ENCODE measurements around the gene PRKCA. TPM values are rescaled to one million over a fixed set of nuclear protein-coding genes. Genes with fewer than 3 reads are reported as not detected.

Gene PRKCA
- total RNA-seq, 2 experiments from 2014 or later, result 63.1 to 68.9 TPM

GRCh38 chr17:66560691-66561090 lies 258.3 kb downstream of the PRKCA start:
- no peak overlapping the region for H3K4me3 Mint-ChIP-seq
- CTCF ChIA-PET, result no interaction called here
- no peaks in the 10 kb centered on the region for H3K27me3 Mint-ChIP-seq
- no peaks in the 10 kb centered on the region for H3K4me1 Mint-ChIP-seq
- H3K27ac Mint-ChIP-seq, result no peak overlapping the region
- ATAC-seq (no peak), DNase-seq (no peak)
- H3K9me3 Mint-ChIP-seq (ENCODE audit: low read depth), result no peaks in the 10 kb centered on the region
- no peaks in the 10 kb centered on the region for H3K36me3 Mint-ChIP-seq

DNA sequence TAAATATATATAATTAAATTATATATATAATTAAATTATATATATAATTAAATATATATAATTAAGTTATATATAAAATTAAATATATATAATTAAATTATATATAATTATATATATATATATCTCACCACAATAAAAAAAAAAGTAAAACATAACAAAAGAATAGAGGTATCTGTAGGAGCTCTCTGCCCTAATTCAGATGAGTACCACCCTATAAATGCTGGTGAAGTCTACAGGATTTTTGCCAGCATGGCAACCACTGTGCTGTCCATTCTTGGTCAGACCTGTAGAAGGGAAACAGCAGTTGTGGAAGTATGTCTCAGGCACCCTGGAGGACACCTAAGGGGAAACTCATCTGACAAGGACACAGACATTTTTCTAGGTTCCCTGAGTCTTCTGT lies 259.7 kb downstream of the PRKCA start:
- no peaks in the 10 kb centered on the region for H3K27me3 Mint-ChIP-seq
- ATAC-seq (no peak), DNase-seq (no peak)
- no peaks in the 10 kb centered on the region for H3K36me3 Mint-ChIP-seq
- CTCF ChIA-PET, result interaction anchor here (0.6 to 1.3 kb wide), 2 partner anchors 13 to 14 kb away, joined by 3 to 5 read pairs; no protein-coding TSS in a partner anchor
- H3K27ac Mint-ChIP-seq, result no peak overlapping the region
- no peak overlapping the region for H3K4me3 Mint-ChIP-seq
- peaks cover 3% of the 10 kb centered on the region for H3K4me1 Mint-ChIP-seq
- no peaks in the 10 kb centered on the region for H3K9me3 Mint-ChIP-seq (ENCODE audit: low read depth)

GRCh38 chr17:66564992-66565465 lies 262.6 kb downstream of the PRKCA start:
- CTCF ChIA-PET, result interaction anchor here (1.1 kb wide), 1 partner anchor 14 kb away, joined by 3 read pairs; no protein-coding TSS in a partner anchor
- no peak overlapping the region for H3K4me3 Mint-ChIP-seq
- H3K9me3 Mint-ChIP-seq (ENCODE audit: low read depth), result no peaks in the 10 kb centered on the region
- peaks cover 10% of the 10 kb centered on the region for H3K36me3 Mint-ChIP-seq
- peaks cover 7% of the 10 kb centered on the region for H3K4me1 Mint-ChIP-seq
- no peak overlapping the region for H3K27ac Mint-ChIP-seq
- no peaks in the 10 kb centered on the region for H3K27me3 Mint-ChIP-seq
- DNase-seq (peak; percentile 37), ATAC-seq (no peak)

DNA sequence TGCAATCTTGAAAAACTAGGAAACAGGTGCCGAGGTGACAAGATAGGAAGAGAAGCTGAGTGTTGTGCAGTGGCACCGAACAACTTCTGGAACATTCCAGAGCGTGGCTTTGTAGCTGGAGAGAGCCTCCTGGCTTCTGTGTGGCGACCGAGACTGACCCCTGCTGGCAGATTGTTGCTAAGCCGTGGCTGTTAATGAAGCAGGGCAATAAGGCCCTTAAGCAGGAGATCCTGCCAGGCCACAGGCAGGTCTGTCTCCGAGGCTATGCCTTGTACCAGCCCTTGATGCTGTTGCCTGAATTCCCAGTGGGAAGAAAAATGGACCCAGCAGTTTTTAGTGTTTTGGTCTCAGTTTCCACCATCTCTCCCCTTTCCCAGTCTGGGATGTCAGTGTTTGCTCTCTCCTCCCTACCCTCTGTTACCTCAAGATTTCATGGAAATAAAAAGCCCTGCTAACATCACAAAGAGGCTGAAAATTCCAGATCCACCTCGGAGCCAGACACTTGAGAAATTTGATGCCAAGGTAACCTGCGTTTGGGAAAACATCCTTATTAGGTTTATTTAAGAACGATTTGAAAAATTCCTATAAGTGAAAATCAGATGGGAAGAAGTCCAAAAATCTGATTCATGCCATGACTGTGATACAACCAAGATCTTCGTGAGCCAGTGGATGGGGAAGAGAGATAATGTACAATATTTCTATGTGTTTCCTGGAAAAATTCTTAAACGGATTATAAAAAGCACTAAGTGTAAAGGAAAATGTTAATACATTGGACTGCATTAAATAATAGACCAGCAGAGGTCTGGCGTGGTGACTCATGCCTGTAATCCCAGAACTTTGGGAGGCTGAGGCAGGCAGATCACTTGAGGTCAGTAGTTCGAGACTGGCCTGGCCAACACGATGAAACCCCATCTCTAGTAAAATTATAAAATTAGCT lies 265.1 kb downstream of the PRKCA start:
- H3K27ac Mint-ChIP-seq, result no peak overlapping the region
- H3K27me3 Mint-ChIP-seq, result no peaks in the 10 kb centered on the region
- H3K4me1 Mint-ChIP-seq, result peaks cover 7% of the 10 kb centered on the region
- no peak overlapping the region for H3K4me3 Mint-ChIP-seq
- H3K36me3 Mint-ChIP-seq, result peaks cover 10% of the 10 kb centered on the region
- CTCF ChIA-PET, result interaction anchor here (0.7 to 2.7 kb wide), 38 partner anchors 9 to 376 kb away, joined by 3 to 11 read pairs (median 4); partner anchors contain the start of gene CEP112
- ATAC-seq (peak; percentile 84), DNase-seq (peak; percentile 84)
- H3K9me3 Mint-ChIP-seq (ENCODE audit: low read depth), result no peaks in the 10 kb centered on the region

GRCh38 chr17:66569572-66569971 lies 267.2 kb downstream of the PRKCA start:
- Mint-ChIP-seq H3K27ac (no peak overlapping the region), H3K4me1 (peaks cover 7% of the 10 kb centered on the region), H3K4me3 (no peak overlapping the region), H3K27me3 (no peaks in the 10 kb centered on the region), H3K36me3 (peaks cover 10% of the 10 kb centered on the region), H3K9me3 (ENCODE audit: low read depth) (no peaks in the 10 kb centered on the region)
- DNase-seq (no peak), ATAC-seq (no peak)
- CTCF ChIA-PET, result no interaction called here

- DNase-seq (no peak), ATAC-seq (no peak)
- Mint-ChIP-seq H3K4me1 (peaks cover 7% of the 10 kb centered on the region), H3K27me3 (no peaks in the 10 kb centered on the region), H3K4me3 (no peak overlapping the region), H3K9me3 (ENCODE audit: low read depth) (no peaks in the 10 kb centered on the region), H3K27ac (no peak overlapping the region), H3K36me3 (peaks cover 10% of the 10 kb centered on the region)
- CTCF ChIA-PET, result no interaction called here
Measured at GRCh38 chr17:66570447-66571195, 268.2 kb downstream of the PRKCA start.

GRCh38 chr17:66571745-66572144 lies 269.3 kb downstream of the PRKCA start:
- DNase-seq (no peak), ATAC-seq (no peak)
- Mint-ChIP-seq H3K27me3 (no peaks in the 10 kb centered on the region), H3K27ac (no peak overlapping the region), H3K36me3 (peaks cover 10% of the 10 kb centered on the region), H3K9me3 (ENCODE audit: low read depth) (no peaks in the 10 kb centered on the region), H3K4me3 (no peak overlapping the region), H3K4me1 (peaks cover 7% of the 10 kb centered on the region)
- CTCF ChIA-PET, result no interaction called here

- H3K4me3 Mint-ChIP-seq, result no peak overlapping the region
- H3K27ac Mint-ChIP-seq, result no peak overlapping the region
- H3K36me3 Mint-ChIP-seq, result peaks cover 5% of the 10 kb centered on the region
- DNase-seq, result no peak
- no peak for ATAC-seq
- CTCF ChIA-PET, result interaction anchor here (1.0 kb wide), 1 partner anchor 317 kb away, joined by 4 read pairs; no protein-coding TSS in a partner anchor
- no peaks in the 10 kb centered on the region for H3K9me3 Mint-ChIP-seq (ENCODE audit: low read depth)
- no peaks in the 10 kb centered on the region for H3K27me3 Mint-ChIP-seq
- no peaks in the 10 kb centered on the region for H3K4me1 Mint-ChIP-seq
Measured at GRCh38 chr17:66573078-66573477, 270.7 kb downstream of the PRKCA start.

DNA sequence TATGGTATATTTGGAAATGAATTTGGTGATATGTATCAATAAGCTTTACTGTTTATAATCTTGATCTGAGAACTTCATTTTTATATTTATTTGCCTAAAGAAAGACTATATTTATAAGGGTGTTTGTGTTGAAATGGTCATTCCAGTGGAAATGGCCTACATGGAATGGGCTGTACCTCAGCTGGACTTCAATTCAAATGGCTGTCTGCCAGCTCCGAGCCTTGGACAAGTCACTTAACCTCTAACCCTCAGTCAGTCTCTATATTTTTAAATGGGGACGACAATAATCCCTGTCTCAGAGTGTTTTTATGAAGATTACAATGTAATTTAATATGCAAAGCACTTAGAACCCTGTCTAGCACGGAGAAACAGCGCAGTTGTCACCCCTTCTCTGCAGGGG lies 271.7 kb downstream of the PRKCA start:
- ATAC-seq (no peak), DNase-seq (no peak)
- Mint-ChIP-seq H3K9me3 (ENCODE audit: low read depth) (no peaks in the 10 kb centered on the region), H3K36me3 (peaks cover 5% of the 10 kb centered on the region), H3K4me1 (peaks cover 3% of the 10 kb centered on the region), H3K4me3 (no peak overlapping the region), H3K27ac (no peak overlapping the region), H3K27me3 (no peaks in the 10 kb centered on the region)
- CTCF ChIA-PET, result no interaction called here

- Mint-ChIP-seq H3K27me3 (no peaks in the 10 kb centered on the region), H3K4me1 (peaks cover 4% of the 10 kb centered on the region), H3K27ac (no peak overlapping the region), H3K36me3 (peaks cover 4% of the 10 kb centered on the region), H3K4me3 (no peak overlapping the region), H3K9me3 (ENCODE audit: low read depth) (no peaks in the 10 kb centered on the region)
- CTCF ChIA-PET, result interaction anchor here (1.1 kb wide), 1 partner anchor 127 kb away, joined by 3 read pairs; no protein-coding TSS in a partner anchor
- ATAC-seq (no peak), DNase-seq (no peak)
Measured at GRCh38 chr17:66576473-66576872, 274.1 kb downstream of the PRKCA start.

DNA sequence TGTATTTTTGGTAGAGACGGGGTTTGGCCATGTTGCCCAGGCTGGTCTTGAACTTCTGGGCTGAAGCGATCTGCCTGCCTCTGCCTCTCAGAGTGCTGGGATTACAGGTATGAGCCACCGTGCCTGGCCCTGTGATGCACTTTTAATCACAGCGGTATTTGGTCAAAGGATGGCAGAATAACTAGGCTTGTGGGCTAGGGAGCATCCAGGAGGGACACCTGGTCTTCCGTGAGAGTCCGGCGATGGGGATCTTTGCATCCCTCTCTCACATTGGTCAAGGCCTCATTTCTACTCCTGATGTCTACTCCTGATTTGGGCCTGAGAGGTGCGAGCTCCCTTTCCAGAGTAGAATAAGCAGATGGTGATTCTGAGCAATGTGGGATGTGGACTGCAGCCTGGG lies 274.6 kb downstream of the PRKCA start:
- Mint-ChIP-seq H3K27ac (no peak overlapping the region), H3K4me1 (peaks cover 4% of the 10 kb centered on the region), H3K4me3 (no peak overlapping the region), H3K9me3 (ENCODE audit: low read depth) (peaks cover 2% of the 10 kb centered on the region), H3K27me3 (no peaks in the 10 kb centered on the region), H3K36me3 (peaks cover 4% of the 10 kb centered on the region)
- CTCF ChIA-PET, result no interaction called here
- DNase-seq (no peak), ATAC-seq (no peak)

GRCh38 chr17:66578781-66579489 lies 276.5 kb downstream of the PRKCA start:
- peaks cover 5% of the 10 kb centered on the region for H3K9me3 Mint-ChIP-seq (ENCODE audit: low read depth)
- ATAC-seq (no peak), DNase-seq (no peak)
- no peaks in the 10 kb centered on the region for H3K27me3 Mint-ChIP-seq
- peaks cover 9% of the 10 kb centered on the region for H3K36me3 Mint-ChIP-seq
- CTCF ChIA-PET, result interaction anchor here (1.0 kb wide), 1 partner anchor 12 kb away, joined by 3 read pairs; no protein-coding TSS in a partner anchor
- no peak overlapping the region for H3K4me3 Mint-ChIP-seq
- H3K4me1 Mint-ChIP-seq, result peaks cover 4% of the 10 kb centered on the region
- H3K27ac Mint-ChIP-seq, result peak overlapping the region; percentile 33

DNA sequence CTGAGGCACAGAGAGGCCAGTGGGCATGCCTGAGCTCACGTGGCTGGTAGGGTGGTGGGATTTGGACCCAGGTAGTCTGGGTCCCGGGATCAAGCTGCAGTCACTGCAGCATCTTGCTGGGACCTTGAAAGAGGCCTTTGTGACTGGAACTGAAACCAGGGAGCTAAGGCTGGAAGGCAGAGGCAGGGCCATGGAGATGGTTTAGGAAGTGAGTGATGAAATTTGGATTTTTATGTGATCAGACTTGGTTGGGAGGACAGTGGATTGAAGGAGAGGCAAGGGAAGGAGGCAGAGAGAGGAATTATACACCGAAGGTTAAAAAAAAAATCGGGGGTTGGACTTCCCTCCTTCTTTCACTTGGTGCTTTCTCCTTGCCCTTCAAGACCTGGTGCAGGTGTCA lies 277.1 kb downstream of the PRKCA start:
- Mint-ChIP-seq H3K4me3 (no peak overlapping the region), H3K4me1 (peaks cover 4% of the 10 kb centered on the region), H3K9me3 (ENCODE audit: low read depth) (peaks cover 5% of the 10 kb centered on the region), H3K27ac (no peak overlapping the region), H3K36me3 (peaks cover 9% of the 10 kb centered on the region), H3K27me3 (no peaks in the 10 kb centered on the region)
- ATAC-seq (no peak), DNase-seq (no peak)
- CTCF ChIA-PET, result no interaction called here

All from activated CD8-positive, alpha-beta memory T cell treated with anti-CD3 and anti-CD28 coated beads, Interleukin-2, amount 10 ng/mL, durations not matched to agents 7 days and 5 days (primary cell).